ENCODE results near the gene MAPK4.

MAPK4 gene

GRCh38 chr18:50639711-50640110, 79.8 kb downstream of the MAPK4 start:
- Mint-ChIP-seq H3K4me1 (ENCODE audit: low read depth) (no peaks in the 10 kb centered on the region), H3K36me3 (ENCODE audit: low read depth) (no peaks in the 10 kb centered on the region), H3K27ac (no peak overlapping the region), H3K4me3 (no peak overlapping the region), H3K9me3 (no peaks in the 10 kb centered on the region), H3K27me3 (no peaks in the 10 kb centered on the region)
- intact Hi-C loops (cut with micrococcal nuclease): no loop called here

DNA sequence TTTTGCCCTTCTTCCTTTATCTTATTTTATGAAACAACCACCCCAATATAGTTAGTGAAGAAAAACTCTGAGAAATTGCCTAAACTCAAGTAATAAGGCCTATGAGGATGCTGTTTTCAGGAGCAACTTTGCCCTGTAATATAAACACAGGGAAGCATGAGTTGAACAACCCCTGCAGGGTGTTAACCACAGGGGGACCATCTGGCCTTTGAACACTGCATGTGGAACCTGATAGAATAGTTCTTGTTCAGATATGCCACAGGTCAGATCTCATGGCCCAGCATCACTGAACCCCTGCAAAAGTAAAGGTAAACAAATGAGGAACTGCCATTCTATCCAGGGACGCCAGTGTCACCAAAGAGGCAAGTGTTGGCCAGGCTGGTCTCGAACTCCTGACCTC, 82.6 kb downstream of the MAPK4 start:
- Mint-ChIP-seq H3K36me3 (ENCODE audit: low read depth) (no peaks in the 10 kb centered on the region), H3K27me3 (no peaks in the 10 kb centered on the region), H3K9me3 (no peaks in the 10 kb centered on the region), H3K27ac (no peak overlapping the region), H3K4me1 (ENCODE audit: low read depth) (no peaks in the 10 kb centered on the region), H3K4me3 (no peak overlapping the region)
- intact Hi-C loops (cut with micrococcal nuclease): no loop called here

GRCh38 chr18:50644146-50644545, 84.3 kb downstream of the MAPK4 start:
- Mint-ChIP-seq H3K9me3 (no peaks in the 10 kb centered on the region), H3K4me3 (no peak overlapping the region), H3K27me3 (no peaks in the 10 kb centered on the region), H3K36me3 (ENCODE audit: low read depth) (no peaks in the 10 kb centered on the region), H3K4me1 (ENCODE audit: low read depth) (no peaks in the 10 kb centered on the region), H3K27ac (no peak overlapping the region)
- intact Hi-C loops (cut with micrococcal nuclease): no loop called here

- intact Hi-C loops (cut with micrococcal nuclease): no loop called here
- H3K9me3 Mint-ChIP-seq: no peaks in the 10 kb centered on the region
- H3K27ac Mint-ChIP-seq: no peak overlapping the region
- no peaks in the 10 kb centered on the region for H3K27me3 Mint-ChIP-seq
- no peaks in the 10 kb centered on the region for H3K36me3 Mint-ChIP-seq (ENCODE audit: low read depth)
- H3K4me1 Mint-ChIP-seq (ENCODE audit: low read depth): no peaks in the 10 kb centered on the region
- H3K4me3 Mint-ChIP-seq: no peak overlapping the region
These were observed 84.9 kb downstream of the MAPK4 start for GRCh38 chr18:50644807-50645206.

- H3K36me3 Mint-ChIP-seq (ENCODE audit: low read depth): no peaks in the 10 kb centered on the region
- no peak overlapping the region for H3K4me3 Mint-ChIP-seq
- H3K27me3 Mint-ChIP-seq: peaks cover 1% of the 10 kb centered on the region
- intact Hi-C loops (cut with micrococcal nuclease): no loop called here
- H3K27ac Mint-ChIP-seq: no peak overlapping the region
- H3K4me1 Mint-ChIP-seq (ENCODE audit: low read depth): no peaks in the 10 kb centered on the region
- H3K9me3 Mint-ChIP-seq: no peaks in the 10 kb centered on the region
These were observed 87.3 kb downstream of the MAPK4 start for GRCh38 chr18:50647237-50647636.

- H3K4me1 Mint-ChIP-seq (ENCODE audit: low read depth): no peaks in the 10 kb centered on the region
- intact Hi-C loops (cut with micrococcal nuclease): no loop called here
- H3K9me3 Mint-ChIP-seq: no peaks in the 10 kb centered on the region
- H3K36me3 Mint-ChIP-seq (ENCODE audit: low read depth): no peaks in the 10 kb centered on the region
- no peak overlapping the region for H3K4me3 Mint-ChIP-seq
- H3K27ac Mint-ChIP-seq: no peak overlapping the region
- peaks cover 1% of the 10 kb centered on the region for H3K27me3 Mint-ChIP-seq
These were observed 87.9 kb downstream of the MAPK4 start for GRCh38 chr18:50647792-50648191.

- Mint-ChIP-seq H3K4me1 (ENCODE audit: low read depth) (no peaks in the 10 kb centered on the region), H3K4me3 (no peak overlapping the region)
These were observed 89.9 kb downstream of the MAPK4 start for GRCh38 chr18:50649821-50650220.

GRCh38 chr18:50651334-50651733, 91.4 kb downstream of the MAPK4 start:
- no peak overlapping the region for H3K4me3 Mint-ChIP-seq
- H3K27ac Mint-ChIP-seq: no peak overlapping the region
- no peaks in the 10 kb centered on the region for H3K36me3 Mint-ChIP-seq (ENCODE audit: low read depth)
- H3K4me1 Mint-ChIP-seq (ENCODE audit: low read depth): no peaks in the 10 kb centered on the region
- H3K9me3 Mint-ChIP-seq: no peaks in the 10 kb centered on the region
- intact Hi-C loops (cut with micrococcal nuclease): no loop called here
- peaks cover 1% of the 10 kb centered on the region for H3K27me3 Mint-ChIP-seq

More at GRCh38 chr18:50649821-50650220, 89.9 kb downstream of the MAPK4 start:
- Mint-ChIP-seq H3K36me3 (ENCODE audit: low read depth) (no peaks in the 10 kb centered on the region), H3K9me3 (no peaks in the 10 kb centered on the region), H3K27ac (no peak overlapping the region), H3K27me3 (peaks cover 1% of the 10 kb centered on the region)
- intact Hi-C loops (cut with micrococcal nuclease): no loop called here

DNA sequence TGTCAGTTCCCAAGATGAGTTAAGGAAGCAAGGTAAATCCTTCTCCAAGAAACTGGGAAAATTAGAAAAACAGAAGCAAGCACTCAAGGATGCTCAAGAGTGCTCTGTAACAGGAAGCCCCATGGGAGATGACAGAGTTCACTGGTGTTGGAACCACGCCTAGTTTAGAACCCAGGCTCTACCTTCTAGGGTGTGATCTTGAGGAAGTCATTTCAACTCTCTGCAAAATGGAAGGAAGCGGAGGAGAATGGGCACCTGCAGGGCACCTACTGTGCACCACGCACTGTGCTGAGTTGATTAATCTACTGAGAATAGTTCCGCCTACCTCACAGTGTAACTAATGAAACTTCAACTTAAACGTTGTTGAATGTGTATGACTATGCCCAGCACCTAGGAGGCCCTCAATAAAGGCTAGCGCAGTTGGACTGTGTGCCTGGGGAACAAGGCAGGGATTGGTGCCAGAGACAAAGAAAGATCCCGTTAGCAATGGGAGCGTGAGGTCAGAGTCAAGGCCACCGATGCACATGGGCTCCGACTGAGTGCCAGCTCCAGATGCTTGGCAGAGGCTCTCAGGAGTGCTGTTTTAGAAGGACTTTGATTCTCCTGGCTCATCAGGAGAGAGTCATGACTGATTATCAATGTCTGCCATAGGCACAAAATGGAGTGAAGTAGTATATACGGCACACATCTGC, 93.7 kb downstream of the MAPK4 start:
- Mint-ChIP-seq H3K27me3 (peaks cover 1% of the 10 kb centered on the region), H3K27ac (no peak overlapping the region), H3K36me3 (ENCODE audit: low read depth) (no peaks in the 10 kb centered on the region), H3K4me3 (no peak overlapping the region), H3K9me3 (no peaks in the 10 kb centered on the region), H3K4me1 (ENCODE audit: low read depth) (no peaks in the 10 kb centered on the region)
- intact Hi-C loops (cut with micrococcal nuclease): no loop called here

- Mint-ChIP-seq H3K4me1 (ENCODE audit: low read depth) (no peaks in the 10 kb centered on the region), H3K27ac (no peak overlapping the region), H3K4me3 (no peak overlapping the region), H3K27me3 (peaks cover 1% of the 10 kb centered on the region), H3K36me3 (ENCODE audit: low read depth) (no peaks in the 10 kb centered on the region), H3K9me3 (no peaks in the 10 kb centered on the region)
- intact Hi-C loops (cut with micrococcal nuclease): no loop called here
These were observed 94.3 kb downstream of the MAPK4 start for GRCh38 chr18:50654211-50654610.

DNA sequence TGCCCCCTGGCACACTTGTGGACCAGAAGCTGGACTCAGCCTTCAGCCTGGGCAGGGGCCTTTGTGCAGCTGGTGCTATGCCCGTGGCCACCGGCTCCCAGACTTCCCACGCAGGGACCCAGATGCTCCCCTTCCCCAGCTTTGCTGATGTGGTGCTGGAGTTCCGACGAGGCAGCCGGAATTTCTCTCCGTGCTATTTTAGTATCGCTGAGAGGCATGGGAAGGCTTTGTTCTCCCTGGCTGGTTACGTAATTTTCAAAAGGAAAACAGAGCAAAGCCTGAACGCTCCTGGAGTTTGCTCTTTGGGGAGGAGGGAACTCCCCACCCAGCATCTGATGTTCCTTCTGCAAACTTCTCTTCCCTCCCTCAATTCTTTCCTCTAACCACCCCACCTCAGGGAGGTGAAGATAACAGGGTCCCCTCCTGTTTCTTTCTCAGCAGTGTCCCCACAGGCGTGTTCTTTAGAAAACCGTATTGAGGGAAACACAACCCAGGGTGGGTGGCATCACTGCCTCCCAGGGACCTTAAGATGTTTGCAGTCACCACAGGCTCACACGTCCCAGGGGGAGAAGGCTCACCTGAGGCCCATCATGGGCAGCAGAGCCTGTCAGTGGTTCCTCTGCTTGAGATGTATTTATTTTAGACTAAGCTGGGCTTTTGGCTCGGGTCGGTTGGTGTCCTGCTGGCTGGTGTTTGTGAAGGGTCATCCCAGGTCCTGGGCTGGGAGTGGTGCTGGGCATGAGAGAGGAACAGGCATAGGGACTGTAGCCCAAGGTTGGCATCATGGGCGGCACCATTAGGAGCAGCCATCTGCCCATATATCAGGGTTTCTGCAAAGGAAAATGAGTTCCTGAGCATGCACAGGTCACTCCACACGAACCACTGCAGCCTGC, 95.0 kb downstream of the MAPK4 start:
- Mint-ChIP-seq H3K9me3 (no peaks in the 10 kb centered on the region), H3K27me3 (peaks cover 1% of the 10 kb centered on the region)

DNA sequence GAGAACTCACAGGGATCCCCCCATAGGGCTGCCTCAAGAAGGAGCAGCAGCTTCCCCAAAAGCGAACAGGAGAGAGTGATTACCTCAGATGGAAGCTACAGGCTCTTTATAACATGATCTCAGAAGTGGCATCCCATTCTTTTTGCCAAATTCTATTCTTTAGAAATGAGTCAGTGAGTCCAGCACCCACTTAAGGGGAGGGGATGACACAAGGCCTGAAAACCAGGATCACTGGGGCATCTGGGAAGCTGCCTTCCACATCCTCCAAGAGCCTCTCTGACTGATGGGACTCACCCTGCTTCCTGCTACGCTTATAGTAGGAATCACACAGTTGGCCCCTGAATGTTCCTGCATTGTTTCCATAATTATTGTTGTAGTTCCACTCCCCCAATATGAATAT, 96.5 kb downstream of the MAPK4 start:
- intact Hi-C loops (cut with micrococcal nuclease): no loop called here
- H3K27me3 Mint-ChIP-seq: peaks cover 1% of the 10 kb centered on the region

More for the DNA sequence above, 95.0 kb downstream of the MAPK4 start:
- Mint-ChIP-seq H3K36me3 (ENCODE audit: low read depth) (no peaks in the 10 kb centered on the region), H3K4me3 (no peak overlapping the region), H3K4me1 (ENCODE audit: low read depth) (no peaks in the 10 kb centered on the region), H3K27ac (no peak overlapping the region)
- intact Hi-C loops (cut with micrococcal nuclease): no loop called here

DNA sequence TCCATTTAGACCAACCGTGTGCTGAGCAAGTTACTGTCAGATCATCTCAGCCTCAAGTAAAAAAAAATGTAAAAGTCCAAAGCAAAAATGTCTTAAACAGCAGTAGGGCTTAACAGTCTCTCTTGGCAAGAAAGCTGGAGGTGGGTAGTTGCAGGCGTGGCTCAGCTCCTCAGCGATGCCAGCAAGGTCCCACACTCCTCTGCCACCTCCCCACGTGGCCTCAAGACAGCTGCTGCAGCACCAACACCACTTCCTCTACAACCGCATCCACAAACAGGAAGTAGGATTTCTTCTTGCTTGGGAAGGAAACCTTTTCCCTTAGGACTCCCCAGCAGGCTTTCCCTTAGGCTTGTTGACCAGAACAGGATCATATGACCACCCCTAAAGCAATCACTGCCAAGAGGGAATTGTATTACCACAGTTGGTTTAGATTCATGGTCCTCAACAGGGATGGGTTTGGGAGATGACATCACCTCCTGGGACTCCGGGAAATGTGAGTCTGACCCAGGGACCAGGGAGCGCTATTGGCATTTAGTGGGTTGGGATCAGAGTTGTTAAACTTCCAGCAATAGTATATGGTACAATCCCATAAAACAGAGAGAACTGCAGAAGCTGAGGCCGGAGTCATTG, 97.1 kb downstream of the MAPK4 start:
- no peak overlapping the region for H3K4me3 Mint-ChIP-seq
- no peaks in the 10 kb centered on the region for H3K36me3 Mint-ChIP-seq (ENCODE audit: low read depth)
- H3K9me3 Mint-ChIP-seq: no peaks in the 10 kb centered on the region
- intact Hi-C loops (cut with micrococcal nuclease): no loop called here
- H3K4me1 Mint-ChIP-seq (ENCODE audit: low read depth): no peaks in the 10 kb centered on the region
- H3K27me3 Mint-ChIP-seq: peaks cover 1% of the 10 kb centered on the region
- no peak overlapping the region for H3K27ac Mint-ChIP-seq

More for the DNA sequence above, 96.5 kb downstream of the MAPK4 start:
- Mint-ChIP-seq H3K36me3 (ENCODE audit: low read depth) (no peaks in the 10 kb centered on the region), H3K4me1 (ENCODE audit: low read depth) (no peaks in the 10 kb centered on the region), H3K27ac (no peak overlapping the region), H3K9me3 (no peaks in the 10 kb centered on the region), H3K4me3 (no peak overlapping the region)

DNA sequence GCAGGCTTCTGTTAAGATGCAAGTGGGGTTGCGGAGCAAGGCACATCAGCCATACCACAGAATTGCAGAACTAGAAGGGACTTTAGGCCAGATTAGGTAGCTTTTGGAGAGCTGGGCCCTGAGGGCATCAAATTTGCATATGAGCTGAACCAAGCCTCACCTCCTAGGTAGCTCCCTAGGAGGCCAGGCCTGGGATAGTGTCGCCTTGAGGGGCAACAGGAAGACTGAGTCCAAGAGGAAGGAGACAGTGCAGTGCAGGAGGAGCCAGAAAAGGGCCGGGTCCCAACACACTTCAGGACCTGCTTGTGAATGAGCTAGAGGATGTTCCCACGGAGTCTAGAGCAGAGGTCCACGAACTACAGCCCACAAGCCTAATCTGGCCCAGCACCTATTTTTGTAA, 98.7 kb downstream of the MAPK4 start:
- H3K9me3 Mint-ChIP-seq: no peaks in the 10 kb centered on the region
- H3K4me3 Mint-ChIP-seq: no peak overlapping the region
- intact Hi-C loops (cut with micrococcal nuclease): no loop called here
- no peaks in the 10 kb centered on the region for H3K27me3 Mint-ChIP-seq
- H3K36me3 Mint-ChIP-seq (ENCODE audit: low read depth): no peaks in the 10 kb centered on the region
- H3K27ac Mint-ChIP-seq: no peak overlapping the region
- H3K4me1 Mint-ChIP-seq (ENCODE audit: low read depth): no peaks in the 10 kb centered on the region
